ENCODE data around the gene HPCAL4. TPM values are rescaled to one million over a fixed set of nuclear protein-coding genes. Genes with fewer than 3 reads are reported as not detected.

The HPCAL4 gene
- total RNA-seq, 1 donor from 2014 or later: 0.20 TPM

DNA sequence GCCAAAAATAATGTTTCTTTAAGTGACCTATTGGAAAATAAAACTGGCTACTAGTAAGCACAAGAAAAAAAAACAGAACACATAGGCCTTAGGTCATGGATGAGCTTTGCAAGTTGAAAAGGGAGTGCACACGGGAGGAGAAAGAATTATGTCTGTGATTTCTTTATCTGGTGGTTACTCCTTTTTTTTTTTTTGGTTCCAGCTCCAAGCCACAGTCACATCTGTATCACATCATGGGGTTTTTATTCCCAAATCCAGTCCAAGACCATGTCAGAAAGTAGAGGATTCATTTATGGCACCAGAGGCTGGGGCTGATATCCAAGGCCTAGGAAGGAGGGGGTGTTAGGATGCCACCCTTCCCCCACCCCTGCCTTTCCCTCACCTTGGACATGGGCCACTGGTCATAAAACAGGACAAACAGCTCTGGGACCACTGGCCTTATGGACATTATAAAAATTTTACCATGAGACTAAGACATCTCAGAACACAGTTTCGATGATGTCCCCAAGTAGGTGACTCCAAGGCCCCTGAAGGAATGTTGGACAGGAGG, 41.5 kb downstream of the HPCAL4 start:
- no peak for DNase-seq (ENCODE audit: low spot score)

DNA sequence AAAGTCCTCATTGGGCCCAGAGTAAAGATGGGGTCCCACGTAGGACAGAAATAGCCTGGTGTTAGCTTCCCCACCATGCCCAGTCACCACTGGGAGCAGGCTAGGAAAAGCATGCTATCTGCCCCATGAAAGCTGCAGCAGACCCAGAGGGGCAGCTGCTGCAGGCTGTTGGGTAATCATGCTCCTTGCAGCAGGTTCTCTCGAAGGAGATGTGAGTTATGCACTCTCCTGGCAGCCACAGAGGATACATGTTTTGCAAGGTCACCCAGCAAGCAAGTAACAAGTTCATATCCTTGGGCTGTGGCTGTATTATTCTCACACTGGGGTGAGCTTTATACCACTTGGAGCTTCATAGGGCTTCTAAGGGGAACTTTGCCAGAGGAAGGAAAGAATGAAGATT, 42.7 kb downstream of the HPCAL4 start:
- no peak for DNase-seq (ENCODE audit: low spot score)

DNA sequence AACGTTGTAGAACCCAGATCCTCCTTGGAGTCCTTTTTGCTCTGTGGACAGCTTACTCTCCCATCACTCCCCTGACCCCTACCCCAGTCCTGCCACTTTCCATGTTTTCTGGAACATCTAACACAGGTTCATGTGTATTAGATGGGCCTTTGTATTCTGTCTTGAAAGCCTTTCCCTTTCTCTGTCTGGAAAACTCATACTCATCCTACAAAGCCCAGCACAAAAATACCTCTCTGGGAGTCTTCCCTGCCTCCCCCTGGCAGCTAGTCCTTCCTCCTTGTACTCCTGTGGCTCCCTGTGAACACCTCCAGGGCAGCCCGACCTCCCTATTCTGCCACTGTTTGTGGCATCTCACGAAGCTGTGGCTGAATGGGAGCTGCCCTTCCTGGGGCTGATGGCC, 44.0 kb downstream of the HPCAL4 start:
- DNase-seq (ENCODE audit: low spot score): no peak

DNA sequence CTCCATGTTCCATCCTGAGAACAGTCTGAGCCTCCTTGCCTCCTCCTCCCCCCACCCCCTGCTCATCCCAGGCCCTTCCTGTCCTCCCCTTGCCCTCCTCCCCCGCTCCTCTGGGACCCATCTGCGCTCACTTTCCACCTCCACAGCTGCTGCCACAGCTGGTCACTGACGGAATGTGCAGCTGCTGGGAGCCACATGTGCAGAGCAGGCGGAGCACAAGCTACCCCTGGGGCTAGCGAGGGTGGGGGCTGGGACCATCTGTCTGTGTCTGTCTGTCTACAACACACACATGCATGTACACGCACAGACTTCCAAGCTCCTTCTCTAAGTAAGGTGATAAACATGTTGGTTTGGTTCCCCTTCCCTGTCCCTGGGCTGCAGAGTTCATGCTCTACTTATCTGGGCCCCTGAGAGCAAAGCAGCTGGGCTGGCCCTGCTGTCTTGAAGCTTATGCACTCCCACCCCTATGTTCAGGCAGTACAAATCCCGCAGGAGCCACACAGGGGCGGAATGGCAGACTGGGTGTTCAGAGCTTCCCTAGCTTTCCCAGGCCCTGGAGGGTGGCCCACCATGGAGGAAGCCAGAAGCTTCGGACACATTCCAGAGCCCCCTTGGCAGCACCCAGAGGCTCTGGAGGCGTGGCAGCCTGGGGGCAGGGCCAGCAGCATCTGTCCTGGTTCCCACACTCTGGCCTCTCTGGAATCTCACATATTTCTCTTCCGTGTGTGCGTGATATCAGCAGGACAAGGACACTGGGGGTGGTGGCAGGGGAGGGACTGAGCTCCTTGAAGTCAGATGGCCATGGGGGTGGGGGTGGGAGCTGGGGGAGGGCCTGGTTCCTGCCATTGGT, 44.8 kb downstream of the HPCAL4 start:
- DNase-seq (ENCODE audit: low spot score): peak; percentile 64

DNA sequence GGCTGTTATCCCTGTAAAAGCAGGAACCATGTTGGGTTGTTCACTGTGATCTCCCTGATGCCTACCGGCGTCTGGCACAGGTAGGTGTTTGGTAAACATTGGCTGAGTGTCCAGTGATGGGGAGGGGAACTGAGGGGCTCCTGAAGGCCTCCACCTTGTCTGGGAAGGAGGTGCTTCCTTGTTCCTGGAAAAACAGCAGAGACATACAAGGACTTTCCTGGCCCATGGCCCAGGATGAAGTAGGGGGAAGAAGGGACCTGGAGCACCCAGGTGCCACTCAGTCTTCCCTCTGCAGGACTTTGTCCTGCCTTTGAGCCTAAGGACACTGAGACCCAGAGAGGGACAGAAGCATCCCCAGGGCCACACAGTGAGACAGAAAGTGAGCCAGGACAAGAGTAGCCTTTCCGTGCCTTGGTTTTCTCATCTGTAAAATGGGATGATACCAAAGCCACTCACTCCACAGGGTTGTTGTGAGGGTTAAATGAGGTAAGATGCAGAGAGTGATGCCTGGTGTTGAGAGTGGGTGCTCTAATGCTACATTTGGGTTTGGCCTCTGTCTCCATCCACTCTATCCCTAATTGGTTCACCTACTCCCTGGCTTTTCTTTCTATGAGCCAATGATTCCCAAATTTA, 45.7 kb downstream of the HPCAL4 start:
- peak; percentile 64 for DNase-seq (ENCODE audit: low spot score)

DNA sequence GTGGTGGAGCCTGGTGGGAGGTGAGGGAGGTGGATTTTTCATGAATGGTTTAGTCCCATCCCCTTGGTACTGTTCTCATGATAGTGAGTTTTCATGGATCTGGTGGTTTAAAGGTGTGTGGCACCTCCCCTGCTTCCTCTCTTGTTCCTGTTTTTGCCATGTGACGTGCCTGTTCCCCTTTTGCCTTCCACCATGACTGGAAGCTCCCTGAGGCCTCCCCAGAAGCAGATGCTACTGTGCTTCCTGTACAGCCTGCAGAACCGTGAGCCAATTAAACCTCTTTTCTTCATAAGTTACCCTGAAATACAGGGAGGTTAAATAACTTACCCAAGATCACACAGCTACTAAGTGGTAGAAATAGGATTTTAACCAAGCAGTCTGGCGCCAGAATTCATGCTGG, 47.5 kb downstream of the HPCAL4 start:
- DNase-seq (ENCODE audit: low spot score): no peak

DNA sequence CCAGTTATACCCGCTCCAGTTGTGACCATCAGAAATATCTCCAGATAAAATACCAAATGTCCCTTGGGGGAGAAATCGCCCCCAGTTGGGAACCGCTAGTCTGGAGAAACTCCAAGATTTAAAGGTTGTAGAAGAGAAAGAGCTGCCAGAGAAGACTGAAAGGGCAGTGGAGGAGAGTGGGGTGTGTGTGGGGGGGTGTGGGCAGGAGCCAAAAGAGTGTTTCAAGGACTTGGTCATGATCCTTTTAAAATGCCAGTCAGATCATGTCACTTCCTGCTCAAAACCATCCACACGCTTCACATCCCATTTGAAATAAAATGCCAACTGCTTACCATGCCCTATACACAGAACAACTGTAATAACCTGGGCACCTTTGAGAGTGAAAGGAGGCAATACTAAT, 48.4 kb downstream of the HPCAL4 start:
- no peak for DNase-seq (ENCODE audit: low spot score)

DNA sequence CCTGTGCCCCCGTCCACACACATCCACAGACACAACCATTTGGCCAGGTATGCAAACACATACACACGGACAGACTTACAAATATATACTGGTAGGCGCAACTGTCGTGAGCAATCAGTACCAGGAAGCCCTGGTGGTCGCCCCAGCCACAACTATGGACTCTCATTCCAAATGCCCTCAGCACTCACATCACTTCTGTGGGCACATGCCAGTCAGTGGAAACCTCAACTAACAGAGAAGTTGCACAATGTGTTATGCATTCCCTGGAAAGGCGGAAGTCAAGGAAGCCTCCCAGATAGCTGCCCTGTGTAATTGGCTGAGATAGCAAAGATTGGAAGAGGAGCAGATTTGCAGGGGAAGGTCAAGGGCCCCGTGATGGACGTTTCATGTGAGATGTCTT, 50.4 kb downstream of the HPCAL4 start:
- DNase-seq (ENCODE audit: low spot score): no peak

DNA sequence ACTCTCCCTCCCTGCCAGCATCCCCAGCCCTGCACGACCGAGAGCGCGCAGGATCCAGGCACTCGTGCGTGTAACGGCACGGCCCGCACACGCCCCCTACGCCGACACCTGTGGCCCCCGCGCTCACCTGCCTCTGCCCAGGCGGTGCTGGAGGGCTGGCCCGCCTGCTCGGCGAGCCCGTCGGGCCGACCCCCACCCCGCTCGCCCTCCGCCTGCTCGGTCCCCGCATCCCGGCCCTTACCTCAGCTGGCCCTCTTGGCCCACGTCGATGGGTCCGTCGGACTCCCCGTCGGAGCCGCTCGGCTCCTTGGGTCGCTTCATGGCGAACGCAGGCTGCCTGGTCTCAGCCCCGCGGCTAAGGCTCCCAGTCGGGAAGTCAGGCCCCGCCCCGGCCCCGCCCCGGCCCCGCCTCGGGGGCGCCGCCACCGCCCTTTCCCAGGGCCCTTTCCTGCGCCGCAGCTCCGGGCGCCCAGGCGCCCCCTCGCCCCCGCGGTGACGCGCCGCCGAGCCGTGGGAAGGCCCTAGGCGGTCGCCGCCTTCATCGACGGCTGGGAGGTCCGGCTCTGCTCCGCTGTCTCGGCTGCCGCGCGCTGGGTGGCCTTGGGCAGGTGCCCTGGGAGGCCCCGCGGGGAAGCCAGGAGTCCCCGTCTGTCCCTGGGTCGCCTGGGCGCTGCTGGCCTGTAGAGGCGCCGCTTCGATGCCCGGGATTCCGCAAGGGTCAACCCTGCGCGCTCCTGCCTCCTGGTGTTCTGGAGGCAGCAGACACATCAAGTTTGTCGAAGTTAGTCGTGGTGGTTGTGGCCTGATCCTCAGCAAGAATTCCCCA, 51.7 kb downstream of the HPCAL4 start, which contains the start of gene HEYL:
Gene HEYL, minus strand, starts transcription at position 339 of the 826 bp plus-strand sequence. Its CDS starts 18 bp downstream, at position 321.
- peak; percentile 55 for DNase-seq (ENCODE audit: low spot score)

DNA sequence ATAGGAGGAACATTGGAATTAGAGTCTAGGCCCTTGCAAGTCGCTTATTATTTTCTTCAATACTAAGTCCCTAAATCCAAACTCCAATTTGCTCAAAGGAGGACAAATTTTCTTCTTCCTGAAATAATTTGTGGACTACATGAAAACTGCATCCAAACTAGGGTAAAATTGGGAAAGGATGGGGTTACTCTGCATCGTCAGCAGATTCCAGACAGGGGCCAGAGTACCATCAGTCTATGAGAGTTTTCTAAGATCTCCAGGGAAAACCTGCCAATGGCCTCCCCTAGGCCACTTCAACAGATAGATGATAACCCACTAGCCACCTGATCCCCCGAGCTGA, 52.3 kb downstream of the HPCAL4 start:
- DNase-seq (ENCODE audit: low spot score): no peak

DNA sequence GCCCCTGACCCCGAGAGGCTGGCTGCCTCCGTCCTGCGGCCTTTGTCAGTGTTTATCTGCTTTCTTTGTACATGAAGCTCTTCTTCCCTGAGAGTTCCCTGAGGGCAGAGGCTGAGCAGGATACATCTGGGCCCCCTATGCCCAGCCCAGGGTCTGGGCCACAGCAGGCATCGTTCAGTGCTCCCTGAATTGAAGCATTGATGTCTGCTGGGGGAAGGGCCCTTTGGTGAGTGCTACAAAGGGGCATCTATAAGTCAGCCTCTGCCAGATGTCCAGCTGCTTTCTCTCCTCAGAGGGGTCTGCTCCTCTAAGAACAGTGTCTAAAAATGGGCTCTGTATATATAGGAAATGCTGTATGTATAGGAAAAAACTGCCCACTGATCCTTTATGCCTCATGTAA, 53.9 kb downstream of the HPCAL4 start:
- DNase-seq (ENCODE audit: low spot score): no peak

DNA sequence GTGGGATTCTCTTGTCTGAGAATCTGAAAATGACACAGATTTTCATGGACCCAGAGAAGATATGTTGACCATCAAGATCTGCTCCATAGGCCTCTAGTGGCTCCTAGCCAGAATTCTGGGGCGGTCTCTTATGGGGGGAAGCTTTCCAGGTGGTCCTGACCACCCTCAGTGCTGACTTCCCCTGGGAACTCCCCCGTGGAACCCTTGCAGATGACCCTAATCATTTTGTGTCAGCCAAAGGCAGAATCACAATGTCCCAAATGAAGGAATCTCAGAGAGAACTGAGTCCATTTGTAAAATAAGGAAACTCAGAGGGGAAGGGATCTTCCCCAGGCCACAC, 55.4 kb downstream of the HPCAL4 start:
- DNase-seq (ENCODE audit: low spot score): no peak

DNA sequence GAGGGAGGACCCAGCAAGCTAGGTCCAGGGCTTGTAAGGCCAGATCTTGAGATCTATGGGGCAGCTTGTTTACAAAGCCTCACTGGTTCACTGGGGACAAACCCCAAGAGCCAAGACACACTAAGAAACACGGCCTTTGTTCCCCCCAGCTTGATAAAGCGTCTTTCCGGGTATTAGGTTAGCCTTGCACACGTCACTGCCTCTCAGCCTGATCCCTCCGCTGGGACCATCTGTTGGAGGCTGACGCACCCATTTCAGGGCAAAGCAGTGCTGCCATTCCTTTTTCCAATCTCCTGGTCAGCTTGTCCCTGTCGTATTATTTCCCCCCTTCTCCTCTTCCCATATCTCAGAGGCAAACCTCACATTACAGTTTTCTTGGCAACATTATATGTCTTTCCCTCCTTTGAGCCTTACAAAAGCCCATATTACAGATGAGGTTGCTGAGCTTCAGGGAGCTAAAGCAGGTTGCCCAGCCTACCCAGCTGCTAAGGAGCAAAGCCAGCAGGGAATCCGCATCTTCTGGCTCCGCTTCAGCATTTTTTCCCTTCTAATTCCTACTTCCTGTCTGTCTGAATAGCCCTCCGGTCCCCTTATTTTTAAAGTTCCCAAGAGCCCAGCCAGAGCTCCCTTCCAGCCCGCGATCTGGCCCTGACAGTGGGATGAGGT, 55.9 kb downstream of the HPCAL4 start:
- no peak for DNase-seq (ENCODE audit: low spot score)

DNA sequence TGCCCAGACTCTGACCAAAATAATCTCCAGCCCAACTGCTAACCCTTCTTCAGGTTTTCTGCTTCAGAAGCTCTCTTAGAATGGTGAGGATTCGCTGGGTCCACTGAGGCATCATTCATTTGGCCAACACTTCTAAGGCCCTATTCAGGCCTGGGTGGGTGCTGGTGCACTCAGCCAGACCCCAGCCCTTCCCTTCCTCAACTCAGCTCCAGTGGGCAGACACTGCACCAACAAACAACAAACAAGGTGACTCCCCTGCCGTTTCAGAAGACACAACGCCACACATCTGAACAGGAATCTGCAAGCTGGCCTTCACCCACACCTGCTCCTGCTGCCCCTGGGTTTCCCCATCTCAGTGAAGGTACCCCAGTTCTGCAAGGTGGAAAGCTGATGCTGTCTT, 57.8 kb downstream of the HPCAL4 start:
- DNase-seq (ENCODE audit: low spot score): no peak

DNA sequence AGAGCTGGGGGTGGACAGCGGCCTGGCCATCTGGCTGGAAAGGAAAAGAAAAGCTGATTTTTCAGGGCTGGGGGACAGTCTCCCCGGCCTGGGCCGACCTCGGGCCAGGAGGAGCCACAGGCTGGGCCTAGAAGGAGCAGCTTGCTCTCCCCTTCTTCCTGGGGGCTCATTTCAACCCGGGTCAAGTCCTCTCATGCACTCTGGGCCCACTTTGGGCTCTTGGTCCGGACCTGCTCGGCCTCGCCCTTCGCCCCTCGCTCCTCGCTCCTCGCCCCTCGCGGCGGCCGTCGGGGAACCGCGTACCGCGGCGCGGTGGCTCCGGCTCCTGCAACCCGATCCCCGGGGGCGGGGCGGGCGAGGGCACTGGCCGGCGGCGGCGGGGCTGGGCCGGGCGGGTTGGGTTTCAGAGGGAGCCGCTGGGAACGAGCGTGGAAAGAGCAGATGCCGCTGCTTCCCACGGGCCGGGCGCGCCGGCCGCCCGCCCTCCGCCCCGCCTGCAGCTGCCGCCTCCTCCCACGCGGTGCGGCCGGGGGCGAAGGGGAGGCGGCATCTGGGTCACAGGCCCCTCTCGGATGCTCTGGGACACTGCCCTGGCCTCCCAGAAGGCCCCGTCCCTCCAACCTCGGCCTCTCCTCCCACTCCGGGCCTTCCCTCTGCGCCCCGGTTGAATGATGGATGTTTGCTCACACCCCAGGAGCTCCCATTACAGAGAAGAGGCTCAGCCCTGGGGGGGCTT, 58.4 kb downstream of the HPCAL4 start:
- peak; percentile 44 for DNase-seq (ENCODE audit: low spot score)

DNA sequence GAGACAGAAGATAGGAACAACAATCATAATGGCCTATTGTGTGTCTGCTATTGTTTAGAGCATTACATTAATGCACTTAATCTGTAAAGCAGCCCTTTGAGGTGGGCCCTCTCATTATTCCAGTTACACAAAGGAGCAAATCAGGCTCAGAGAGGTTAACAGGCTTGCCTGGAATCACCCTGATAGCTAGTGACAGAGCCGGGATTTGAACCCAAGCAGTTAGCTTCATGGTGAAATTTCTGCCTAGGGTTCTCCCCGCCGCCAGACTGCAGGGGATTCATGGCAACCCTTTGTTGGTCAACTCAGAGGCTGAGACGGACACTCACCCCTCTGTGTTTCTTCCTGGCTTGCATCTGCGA, 58.9 kb downstream of the HPCAL4 start:
- DNase-seq (ENCODE audit: low spot score): no peak

DNA sequence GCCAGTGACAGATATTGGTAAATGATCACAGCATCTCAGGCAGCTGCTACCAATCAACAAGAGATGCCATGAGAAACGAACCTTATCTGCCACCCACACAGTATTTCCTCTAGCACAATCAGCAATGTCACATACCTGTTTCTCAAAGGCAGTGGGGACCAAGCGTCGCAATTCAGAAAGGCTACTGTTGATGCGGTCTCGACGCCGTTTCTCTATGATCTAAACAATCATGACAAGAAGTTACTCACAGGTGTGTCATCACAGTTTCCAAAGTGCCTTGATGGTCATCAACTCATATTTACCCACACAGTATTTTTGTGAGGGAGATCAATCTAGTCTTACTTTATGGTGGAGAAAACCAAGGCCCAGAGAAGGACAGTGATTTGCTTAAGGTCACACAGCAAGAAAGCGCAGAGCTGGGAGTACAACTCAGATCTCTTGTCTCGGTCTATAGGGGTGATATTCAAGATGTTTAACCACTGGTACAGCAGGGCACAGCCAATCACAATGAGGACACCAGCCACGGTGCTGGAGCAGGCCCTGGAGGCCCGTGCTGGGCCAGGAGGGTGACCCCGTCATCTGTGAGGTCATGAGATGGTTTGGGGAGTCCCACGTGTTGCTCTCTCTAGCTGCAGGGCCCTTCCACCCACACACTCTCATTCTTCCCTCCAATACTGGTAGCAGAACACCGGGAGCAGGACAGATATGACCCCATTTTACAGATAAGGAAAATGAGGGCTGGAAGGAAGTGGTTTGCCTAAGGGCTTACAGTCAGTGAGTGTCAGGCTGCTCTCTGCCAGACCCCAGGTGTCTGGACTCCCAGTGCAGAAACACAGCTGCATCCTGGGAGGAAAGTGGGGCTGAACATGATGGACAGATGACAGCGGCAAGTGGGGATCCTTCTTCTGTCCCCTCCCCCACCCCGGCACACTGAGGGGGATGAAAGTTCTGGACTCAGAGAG, 59.6 kb downstream of the HPCAL4 start:
- no peak for DNase-seq (ENCODE audit: low spot score)

DNA sequence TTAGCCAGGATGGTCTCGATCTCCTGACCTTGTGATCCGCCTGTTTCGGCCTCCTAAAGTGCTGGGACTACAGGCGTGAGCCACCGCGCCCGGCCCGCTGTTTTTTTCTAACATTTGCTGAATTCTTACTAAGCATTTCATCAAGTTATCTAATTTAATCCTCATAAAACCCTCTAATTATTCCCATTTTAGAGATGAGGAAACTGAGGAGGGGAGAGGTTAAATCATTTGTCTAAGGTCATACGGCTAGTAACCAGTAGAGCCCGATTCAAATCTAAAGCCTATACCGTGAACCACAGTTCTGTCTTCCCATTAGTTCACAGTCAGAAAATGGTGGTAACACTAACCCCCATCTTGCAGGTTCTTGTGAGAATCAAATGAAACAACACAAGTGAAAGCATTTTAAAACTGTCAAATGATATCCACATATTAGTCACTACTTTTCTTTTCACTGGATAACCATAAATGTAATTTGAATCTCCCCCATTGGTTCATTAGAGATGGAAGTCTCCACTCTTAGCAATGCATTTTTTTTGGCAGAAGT, 62.4 kb downstream of the HPCAL4 start:
- no peak for DNase-seq (ENCODE audit: low spot score)
